Measurements from ENCODE around the gene MPP4. TPM values are rescaled to one million over a fixed set of nuclear protein-coding genes. Genes with fewer than 3 reads are reported as not detected.
"Not testable (repeated sequence)": the region's sequence is repeated elsewhere in the genome, so short reads cannot be mapped to it uniquely, and the experiment has no call there.

MPP4 gene
- total RNA-seq, 1 donor from 2014 or later = 0.37 TPM

DNA sequence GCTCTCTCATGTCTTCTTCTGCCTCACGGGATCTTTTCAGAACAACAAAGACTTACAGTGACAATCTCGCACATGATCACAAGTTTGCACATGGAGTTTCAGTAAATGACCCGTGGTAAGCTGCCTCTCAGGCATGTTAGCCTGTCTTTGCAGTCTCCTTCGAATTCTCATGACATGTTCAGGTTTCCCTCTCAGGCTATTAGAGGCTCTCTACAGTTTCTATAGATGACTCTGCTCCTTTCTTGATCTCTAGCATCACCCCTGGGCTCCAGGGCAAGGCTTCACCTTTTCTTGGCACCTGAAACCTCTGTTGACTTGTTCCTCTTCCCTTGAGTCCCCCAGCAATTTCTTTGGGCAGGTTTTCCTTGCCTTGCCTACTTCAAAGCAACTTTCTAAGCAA is 23.0 kb downstream of the MPP4 start:
- Mint-ChIP-seq H3K27ac (ENCODE audit: unreplicated experiment) (no peak overlapping the region), H3K4me1 (ENCODE audit: low read depth) (peaks cover 32% of the 10 kb centered on the region), H3K9me3 (ENCODE audit: low read depth) (no peaks in the 10 kb centered on the region), H3K36me3 (ENCODE audit: low read depth) (no peaks in the 10 kb centered on the region), H3K27me3 (ENCODE audit: low read depth) (no peaks in the 10 kb centered on the region), H3K4me3 (ENCODE audit: unreplicated experiment) (no peak overlapping the region)
- DNase-seq (ENCODE audit: low spot score) = no peak
- TF ChIP-seq, protein P1, sequence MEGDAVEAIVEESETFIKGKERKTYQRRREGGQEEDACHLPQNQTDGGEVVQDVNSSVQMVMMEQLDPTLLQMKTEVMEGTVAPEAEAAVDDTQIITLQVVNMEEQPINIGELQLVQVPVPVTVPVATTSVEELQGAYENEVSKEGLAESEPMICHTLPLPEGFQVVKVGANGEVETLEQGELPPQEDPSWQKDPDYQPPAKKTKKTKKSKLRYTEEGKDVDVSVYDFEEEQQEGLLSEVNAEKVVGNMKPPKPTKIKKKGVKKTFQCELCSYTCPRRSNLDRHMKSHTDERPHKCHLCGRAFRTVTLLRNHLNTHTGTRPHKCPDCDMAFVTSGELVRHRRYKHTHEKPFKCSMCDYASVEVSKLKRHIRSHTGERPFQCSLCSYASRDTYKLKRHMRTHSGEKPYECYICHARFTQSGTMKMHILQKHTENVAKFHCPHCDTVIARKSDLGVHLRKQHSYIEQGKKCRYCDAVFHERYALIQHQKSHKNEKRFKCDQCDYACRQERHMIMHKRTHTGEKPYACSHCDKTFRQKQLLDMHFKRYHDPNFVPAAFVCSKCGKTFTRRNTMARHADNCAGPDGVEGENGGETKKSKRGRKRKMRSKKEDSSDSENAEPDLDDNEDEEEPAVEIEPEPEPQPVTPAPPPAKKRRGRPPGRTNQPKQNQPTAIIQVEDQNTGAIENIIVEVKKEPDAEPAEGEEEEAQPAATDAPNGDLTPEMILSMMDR (IDR thresholded peaks at IDR 0.05) = no peak

DNA sequence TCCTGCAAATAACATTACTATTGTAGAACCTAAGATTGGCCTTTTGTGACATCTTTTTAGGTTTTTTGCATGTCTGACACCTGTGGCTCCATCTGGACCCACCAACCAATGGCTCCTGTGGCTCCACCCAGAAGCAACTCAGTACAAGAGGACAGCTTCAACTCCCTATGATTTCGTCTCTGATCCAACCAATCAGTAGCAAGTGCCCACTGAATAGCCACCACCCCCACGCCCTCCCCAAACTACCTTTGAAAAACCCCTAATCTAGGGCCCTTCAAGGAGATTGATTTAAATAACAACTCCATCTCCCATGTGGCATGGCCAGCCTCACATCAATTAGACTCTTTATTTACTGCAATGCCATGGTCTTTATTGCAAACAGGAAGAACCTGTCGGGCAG is 23.6 kb downstream of the MPP4 start:
- H3K36me3 Mint-ChIP-seq (ENCODE audit: low read depth) = no peaks in the 10 kb centered on the region

DNA sequence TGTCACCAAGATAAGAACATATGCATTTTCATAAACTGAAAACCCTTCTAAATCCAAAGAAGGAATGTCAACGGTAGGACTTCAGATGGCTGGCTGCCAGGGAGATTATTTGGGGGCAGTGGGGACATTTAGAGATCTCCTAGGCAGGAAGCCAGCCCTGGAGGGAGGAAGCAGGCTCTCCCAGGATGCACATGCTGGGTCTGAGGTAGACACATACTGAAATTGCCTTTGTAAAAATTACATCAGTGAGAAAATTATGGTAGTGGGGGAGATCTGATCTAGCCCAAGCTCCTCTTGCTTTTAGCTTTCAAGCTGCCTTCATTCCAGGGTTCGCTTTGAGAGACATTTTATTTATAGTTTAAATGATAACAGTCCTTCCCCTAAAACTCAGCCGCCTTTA is 24.1 kb downstream of the MPP4 start:
- no peaks in the 10 kb centered on the region for H3K36me3 Mint-ChIP-seq (ENCODE audit: low read depth)
- H3K4me1 Mint-ChIP-seq (ENCODE audit: low read depth) = peaks cover 32% of the 10 kb centered on the region
- H3K4me3 Mint-ChIP-seq (ENCODE audit: unreplicated experiment) = no peak overlapping the region
- no peaks in the 10 kb centered on the region for H3K27me3 Mint-ChIP-seq (ENCODE audit: low read depth)
- TF ChIP-seq, protein P1 (IDR thresholded peaks at IDR 0.05) = no peak
- DNase-seq (ENCODE audit: low spot score) = no peak
- H3K9me3 Mint-ChIP-seq (ENCODE audit: low read depth) = no peaks in the 10 kb centered on the region
- no peak overlapping the region for H3K27ac Mint-ChIP-seq (ENCODE audit: unreplicated experiment)

More for the DNA sequence above, 23.6 kb downstream of the MPP4 start:
- Mint-ChIP-seq H3K27ac (ENCODE audit: unreplicated experiment) (no peak overlapping the region), H3K9me3 (ENCODE audit: low read depth) (no peaks in the 10 kb centered on the region), H3K27me3 (ENCODE audit: low read depth) (no peaks in the 10 kb centered on the region), H3K4me3 (ENCODE audit: unreplicated experiment) (no peak overlapping the region), H3K4me1 (ENCODE audit: low read depth) (peaks cover 32% of the 10 kb centered on the region)
- no peak for DNase-seq (ENCODE audit: low spot score)
- TF ChIP-seq, protein P1 (IDR thresholded peaks at IDR 0.05) = no peak

DNA sequence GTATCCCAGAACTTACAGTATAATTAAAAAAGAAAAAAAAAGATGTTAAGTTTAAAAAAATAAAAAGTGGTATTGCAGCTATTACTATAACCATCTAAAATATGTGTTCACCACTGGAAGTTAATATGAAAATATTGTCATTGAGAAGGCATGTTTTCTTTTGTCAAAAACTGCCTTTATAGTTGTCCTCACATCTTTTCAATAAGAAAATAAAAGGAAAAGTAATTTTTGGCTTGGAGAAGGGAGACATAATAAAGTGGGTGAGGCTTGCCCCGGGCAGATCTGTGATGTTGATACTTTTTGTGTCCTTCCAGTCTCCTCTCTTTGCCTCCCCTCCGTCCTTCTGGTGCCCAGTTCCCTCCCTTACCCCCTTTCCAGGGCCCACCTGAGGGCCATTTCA is 24.9 kb downstream of the MPP4 start:
- no peak for DNase-seq (ENCODE audit: low spot score)
- H3K27me3 Mint-ChIP-seq (ENCODE audit: low read depth) = no peaks in the 10 kb centered on the region
- H3K9me3 Mint-ChIP-seq (ENCODE audit: low read depth) = peaks cover 4% of the 10 kb centered on the region
- peaks cover 34% of the 10 kb centered on the region for H3K4me1 Mint-ChIP-seq (ENCODE audit: low read depth)
- H3K36me3 Mint-ChIP-seq (ENCODE audit: low read depth) = no peaks in the 10 kb centered on the region
- H3K4me3 Mint-ChIP-seq (ENCODE audit: unreplicated experiment) = no peak overlapping the region
- H3K27ac Mint-ChIP-seq (ENCODE audit: unreplicated experiment) = peak overlapping the region; percentile 79
- TF ChIP-seq, protein P1 (IDR thresholded peaks at IDR 0.05) = no peak

DNA sequence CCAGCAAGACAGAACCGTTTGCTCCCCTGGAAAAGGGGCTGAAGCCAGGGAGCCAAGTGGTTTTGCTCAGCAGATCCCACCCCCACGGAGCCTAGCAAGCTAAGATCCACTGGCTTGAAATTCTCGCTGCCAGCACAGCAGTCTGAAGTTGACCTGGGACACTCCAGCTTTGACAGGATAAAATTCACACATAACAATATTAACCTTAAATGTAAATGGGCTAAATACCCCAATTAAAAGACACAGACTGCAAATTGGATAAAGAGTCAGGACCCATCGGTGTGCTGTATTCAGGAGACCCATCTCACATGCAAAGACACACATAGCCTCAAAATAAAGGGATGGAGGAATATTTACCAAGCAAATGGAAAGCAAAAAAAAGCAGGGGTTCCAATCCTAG is 27.2 kb downstream of the MPP4 start:
- H3K27me3 Mint-ChIP-seq (ENCODE audit: low read depth); H3K36me3 Mint-ChIP-seq (ENCODE audit: low read depth); DNase-seq (ENCODE audit: low spot score); H3K9me3 Mint-ChIP-seq (ENCODE audit: low read depth); H3K4me3 Mint-ChIP-seq (ENCODE audit: unreplicated experiment); H3K27ac Mint-ChIP-seq (ENCODE audit: unreplicated experiment): not testable (repeated sequence)
- H3K4me1 Mint-ChIP-seq (ENCODE audit: low read depth) = peaks cover 35% of the 10 kb centered on the region

DNA sequence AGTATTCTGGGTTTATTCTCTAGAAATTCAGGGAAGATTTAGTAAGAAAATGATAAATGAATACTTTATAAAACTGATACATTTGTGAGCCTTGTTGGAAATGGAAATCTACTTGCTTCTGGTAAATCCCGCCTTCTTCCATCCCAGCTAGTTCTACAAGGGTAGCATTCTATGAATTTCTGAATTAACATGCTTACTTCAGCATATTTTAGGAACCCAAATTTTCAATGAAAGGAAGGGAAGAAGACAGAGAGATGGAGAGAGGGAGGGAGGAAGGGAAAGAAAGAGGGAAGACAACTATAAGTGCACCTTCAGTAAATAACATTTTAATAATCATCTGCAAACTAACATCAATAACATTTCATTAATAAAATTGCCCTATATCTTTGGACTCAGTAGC is 28.6 kb downstream of the MPP4 start:
- Mint-ChIP-seq H3K4me1 (ENCODE audit: low read depth) (peaks cover 42% of the 10 kb centered on the region), H3K4me3 (ENCODE audit: unreplicated experiment) (no peak overlapping the region), H3K27ac (ENCODE audit: unreplicated experiment) (no peak overlapping the region), H3K27me3 (ENCODE audit: low read depth) (no peaks in the 10 kb centered on the region), H3K36me3 (ENCODE audit: low read depth) (no peaks in the 10 kb centered on the region), H3K9me3 (ENCODE audit: low read depth) (peaks cover 7% of the 10 kb centered on the region)
- TF ChIP-seq, protein P1 (IDR thresholded peaks at IDR 0.05) = no peak
- no peak for DNase-seq (ENCODE audit: low spot score)

Measured in chondrocyte (in vitro differentiated cells).